Thymus (tissue), 11 donors: ENCODE results near the gene IFNA1. TPM values are rescaled to one million over a fixed set of nuclear protein-coding genes. Genes with fewer than 3 reads are reported as not detected.
"Not testable (repeated sequence)": the region's sequence is repeated elsewhere in the genome, so short reads cannot be mapped to it uniquely, and the experiment has no call there.

ENCODE experiments used
- DNase-seq, 9 donors: peaks; one replicate each; pipeline ENCODE4 v3.0.0-alpha.2; 2013; ENCODE audit warnings: low spot score in 9 of 9, low read depth in 6 of 9, missing footprints in 1 of 9
- H3K27ac ChIP-seq, 2 donors: one replicate each; pipeline ENCODE4 v1.5.1; 2013; ENCODE audit warnings: control low read depth in 1 of 2, low read depth in 1 of 2, low read length in 1 of 2, mild to moderate bottlenecking in 1 of 2, moderate library complexity in 1 of 2
- H3K27me3 ChIP-seq, 2 donors: one replicate each; pipeline ENCODE4 v1.5.1; 2013; ENCODE audit warnings: low read length in 1 of 2; ENCODE audit not compliant: control insufficient read depth in 2 of 2, insufficient read depth in 1 of 2
- H3K36me3 ChIP-seq, 2 donors: one replicate each; pipeline ENCODE4 v1.5.1; 2013; ENCODE audit warnings: low read length in 1 of 2, mild to moderate bottlenecking in 1 of 2, moderate library complexity in 1 of 2; ENCODE audit not compliant: control insufficient read depth in 2 of 2, insufficient read depth in 2 of 2
- H3K4me1 ChIP-seq, 2 donors: one replicate each; pipeline ENCODE4 v1.5.1; 2013; ENCODE audit warnings: low read length in 2 of 2; ENCODE audit not compliant: control insufficient read depth in 2 of 2, insufficient read depth in 2 of 2
- H3K4me3 ChIP-seq, 2 donors: one replicate each; pipeline ENCODE4 v1.5.1; 2013; ENCODE audit warnings: low read length in 2 of 2, control low read depth in 1 of 2, mild to moderate bottlenecking in 1 of 2
- H3K9me3 ChIP-seq, 2 donors: one replicate each; pipeline ENCODE4 v1.5.1; 2013; ENCODE audit warnings: low read length in 1 of 2, mild to moderate bottlenecking in 1 of 2; ENCODE audit not compliant: control insufficient read depth in 2 of 2, insufficient read depth in 1 of 2
- WGBS: extraction: QIAGEN DNeasy Blood & Tissue Kit; methylation state at CpG from one replicate; pipeline ENCODE4 v1.1.7; 2013; 5-methylcytosine and 5-hydroxymethylcytosine counted together
- polyA plus RNA-seq: library from polyadenylated mRNA; stranded (reverse); fragments of 200-250 nt; gene quantifications from one replicate; pipeline ENCODE4 v1.2.3, GENCODE V29; 2013
- total RNA-seq: library from RNA; stranded (reverse); fragments of 120-200 nt; gene quantifications from one replicate; pipeline ENCODE4 v1.2.4, GENCODE V29; 2013
- donor health status: healthy.

IFNA1 gene
- total and polyA plus RNA-seq, 2 donors, result 0.05 TPM; not detected in 1

GRCh38 chr9:21434202-21435014, 5.8 kb upstream of the IFNA1 start:
- H3K9me3 ChIP-seq, result no peaks in the 10 kb centered on the region
- no peaks in the 10 kb centered on the region for H3K36me3 ChIP-seq
- peak in 2 of 9 donors; percentile 25 to 52 for DNase-seq
- no peak overlapping the region for H3K27ac ChIP-seq
- no peaks in the 10 kb centered on the region for H3K27me3 ChIP-seq
- WGBS, result 70% methylated on average over 9 of the region's 9 CpGs
- no peaks in the 10 kb centered on the region for H3K4me1 ChIP-seq
- no peak overlapping the region for H3K4me3 ChIP-seq

DNA sequence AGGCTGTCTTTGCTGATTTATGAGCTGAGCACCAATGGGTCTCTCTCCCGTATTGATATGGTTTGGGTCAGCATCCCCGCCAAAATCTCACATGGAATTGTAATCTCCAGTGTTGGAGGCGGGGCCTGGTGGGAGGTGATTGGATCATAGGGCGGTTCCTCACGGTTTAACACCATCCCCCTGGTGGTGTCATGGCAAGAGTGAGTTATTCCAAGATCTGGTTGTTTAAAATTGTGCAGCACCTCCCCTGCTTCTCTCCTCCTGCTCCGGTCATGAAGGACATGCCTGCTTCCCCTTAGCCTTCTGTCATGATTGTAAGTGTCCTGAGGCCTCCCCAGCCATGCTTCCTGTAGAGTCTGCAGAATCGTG, 5.2 kb upstream of the IFNA1 start:
- 96% methylated on average over 7 of the region's 7 CpGs for WGBS

GRCh38 chr9:21443849-21444625, 3.8 kb downstream of the IFNA1 start:
- Histone ChIP-seq H3K27me3 (no peaks in the 10 kb centered on the region), H3K27ac (no peak overlapping the region), H3K9me3 (no peaks in the 10 kb centered on the region), H3K36me3 (no peaks in the 10 kb centered on the region), H3K4me3 (no peak overlapping the region), H3K4me1 (peaks cover 0 to 3% of the 10 kb centered on the region in 2 donors)
- 45% methylated on average over 4 of the region's 4 CpGs for WGBS
- DNase-seq, result peak in 6 of 9 donors; percentile 42 to 79 (median 44)

More for the DNA sequence above, 5.2 kb upstream of the IFNA1 start:
- H3K27me3 ChIP-seq, DNase-seq, H3K36me3 ChIP-seq, H3K4me3 ChIP-seq, H3K9me3 ChIP-seq, H3K27ac ChIP-seq, H3K4me1 ChIP-seq: not testable (repeated sequence)

GRCh38 chr9:21449312-21449711, 9.1 kb downstream of the IFNA1 start:
- H3K27ac ChIP-seq, DNase-seq, H3K36me3 ChIP-seq, H3K4me3 ChIP-seq, H3K9me3 ChIP-seq, H3K27me3 ChIP-seq, H3K4me1 ChIP-seq: not testable (repeated sequence)
- WGBS, result 96% methylated on average over 5 of the region's 5 CpGs

GRCh38 chr9:21450733-21451394, 10.6 kb downstream of the IFNA1 start:
- Histone ChIP-seq H3K9me3 (no peaks in the 10 kb centered on the region), H3K27ac (no peak overlapping the region), H3K36me3 (no peaks in the 10 kb centered on the region), H3K4me1 (no peaks in the 10 kb centered on the region), H3K4me3 (no peak overlapping the region), H3K27me3 (no peaks in the 10 kb centered on the region)
- DNase-seq, result no peak
- 95% methylated on average over 4 of the region's 4 CpGs for WGBS

DNA sequence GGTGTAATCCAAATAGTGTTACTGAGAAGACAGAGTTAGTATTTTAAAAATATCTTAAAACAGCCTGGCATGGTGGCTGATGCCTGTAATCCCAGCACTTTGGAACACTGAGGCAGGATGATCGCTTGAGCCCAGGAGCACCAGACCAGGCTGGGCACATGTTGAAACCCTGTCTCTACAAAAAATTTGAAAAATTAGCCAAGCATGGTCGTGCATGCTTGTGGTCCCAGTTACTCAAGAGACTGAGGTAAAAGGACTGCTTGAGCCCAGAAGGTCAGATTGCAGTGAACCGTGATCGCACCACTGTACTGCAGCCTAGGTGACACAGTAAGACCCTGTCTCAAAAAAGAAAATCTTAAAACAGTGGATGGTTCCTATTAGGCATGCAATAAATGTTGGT, 12.4 kb downstream of the IFNA1 start:
- no peak for DNase-seq
- Histone ChIP-seq H3K27me3 (no peaks in the 10 kb centered on the region), H3K4me3 (no peak overlapping the region), H3K36me3 (no peaks in the 10 kb centered on the region), H3K4me1 (no peaks in the 10 kb centered on the region), H3K27ac (no peak overlapping the region), H3K9me3 (no peaks in the 10 kb centered on the region)
- WGBS, result 89% methylated on average over 4 of the region's 4 CpGs

DNA sequence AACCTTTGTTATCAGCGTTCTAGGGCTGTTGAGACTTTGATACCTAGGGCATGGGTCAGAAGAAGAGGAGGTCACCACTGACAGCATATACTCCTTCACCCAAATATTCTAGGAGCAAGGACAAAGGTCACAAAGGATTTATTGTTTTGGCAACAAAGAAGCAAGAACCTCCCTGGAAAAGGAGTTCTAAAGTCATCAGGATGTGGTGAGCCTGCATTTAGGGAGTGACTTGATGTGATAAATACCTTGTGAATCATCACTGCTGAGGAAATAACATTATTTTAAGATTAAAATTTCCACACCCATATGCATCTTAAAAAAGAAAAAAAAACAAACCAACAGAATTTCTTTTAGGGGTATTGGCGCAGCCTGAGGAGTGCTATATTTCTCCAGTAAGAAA, 13.9 kb downstream of the IFNA1 start:
- H3K27ac ChIP-seq, result no peak overlapping the region
- 96% methylated on average over 2 of the region's 2 CpGs for WGBS
- no peaks in the 10 kb centered on the region for H3K36me3 ChIP-seq
- DNase-seq, result no peak
- H3K9me3 ChIP-seq, result no peaks in the 10 kb centered on the region
- no peaks in the 10 kb centered on the region for H3K27me3 ChIP-seq
- H3K4me1 ChIP-seq, result no peaks in the 10 kb centered on the region
- no peak overlapping the region for H3K4me3 ChIP-seq

DNA sequence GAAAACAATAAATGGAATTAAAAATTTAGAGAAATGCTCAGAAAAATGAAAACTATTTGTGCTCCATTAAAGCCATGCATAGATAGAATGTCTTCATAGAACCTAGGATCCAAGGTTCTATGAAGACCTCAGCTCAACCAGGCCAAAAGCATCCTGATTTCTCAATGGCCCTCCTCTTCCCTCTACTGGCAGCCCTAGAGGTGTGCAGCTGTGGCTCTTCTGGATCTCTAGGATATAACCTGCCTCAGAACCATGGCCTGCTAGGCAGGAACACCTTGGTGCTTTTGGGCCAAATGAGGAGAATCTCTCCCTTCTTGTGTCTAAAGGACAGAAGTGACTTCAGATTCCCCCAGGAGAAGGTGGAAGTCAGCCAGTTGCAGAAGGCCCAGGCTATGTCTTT, 15.1 kb downstream of the IFNA1 start:
- peak in 2 of 9 donors; percentile 10 to 43 for DNase-seq
- Histone ChIP-seq H3K4me1 (no peaks in the 10 kb centered on the region), H3K36me3 (no peaks in the 10 kb centered on the region), H3K4me3 (no peak overlapping the region), H3K27ac (no peak overlapping the region), H3K9me3 (no peaks in the 10 kb centered on the region), H3K27me3 (no peaks in the 10 kb centered on the region)

DNA sequence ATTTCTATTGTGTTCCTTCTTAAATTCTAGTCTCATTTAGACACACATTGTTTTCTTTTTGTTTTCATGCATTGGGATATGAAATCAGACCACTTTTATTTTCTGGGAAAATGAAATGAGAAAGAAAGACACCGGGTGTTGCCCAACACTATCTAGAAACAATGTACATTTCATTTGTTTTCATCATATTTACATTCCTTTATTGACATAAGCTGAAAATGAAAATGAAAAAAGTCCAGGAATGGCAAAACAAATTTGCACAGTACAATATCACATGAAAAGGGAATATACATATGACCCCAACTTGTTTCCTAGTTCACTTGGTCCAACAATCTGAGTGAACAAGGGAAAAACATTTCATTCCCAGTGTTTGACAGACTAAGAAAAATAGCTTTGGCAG, 21.1 kb downstream of the IFNA1 start:
- 96% methylated on average over 1 of the region's 1 CpG for WGBS
- H3K27ac ChIP-seq, result no peak overlapping the region

More for the DNA sequence above, 21.1 kb downstream of the IFNA1 start:
- H3K9me3 ChIP-seq, result no peaks in the 10 kb centered on the region
- no peaks in the 10 kb centered on the region for H3K4me1 ChIP-seq
- H3K36me3 ChIP-seq, result no peaks in the 10 kb centered on the region
- no peaks in the 10 kb centered on the region for H3K27me3 ChIP-seq
- DNase-seq, result no peak
- no peak overlapping the region for H3K4me3 ChIP-seq
